NK-92 treated with Interleukin-12 subunit alpha and Interleukin-12 subunit beta, amount 100 ng/mL, for 24 hours (cell line): ENCODE data around the gene CREM.

ENCODE experiments used
- DNase-seq: peaks from one replicate; lab custom pipeline; 2025; lab: John Stamatoyannopoulos, UW

Gene CREM

GRCh38 chr10:35136263-35136815 is 9.7 kb downstream of the CREM start:
- DNase-seq, result no peak

GRCh38 chr10:35140126-35140525 is 13.5 kb downstream of the CREM start:
- no peak for DNase-seq

- DNase-seq, result no peak
Observed at GRCh38 chr10:35140727-35141126, 14.1 kb downstream of the CREM start.

- DNase-seq, result no peak
Observed at GRCh38 chr10:35150308-35150707, 23.7 kb downstream of the CREM start.

GRCh38 chr10:35152992-35153391 is 26.3 kb downstream of the CREM start:
- no peak for DNase-seq

GRCh38 chr10:35153716-35154115 is 27.1 kb downstream of the CREM start:
- DNase-seq, result no peak

GRCh38 chr10:35160743-35161142 is 34.1 kb downstream of the CREM start:
- DNase-seq, result no peak

GRCh38 chr10:35161906-35162305 is 35.3 kb downstream of the CREM start:
- no peak for DNase-seq

GRCh38 chr10:35165136-35165535 is 38.5 kb downstream of the CREM start:
- no peak for DNase-seq

- no peak for DNase-seq
Observed at GRCh38 chr10:35165811-35166210, 39.2 kb downstream of the CREM start.

GRCh38 chr10:35166607-35167006 is 40.0 kb downstream of the CREM start:
- no peak for DNase-seq

- no peak for DNase-seq
Observed at GRCh38 chr10:35167342-35167741, 40.7 kb downstream of the CREM start.

GRCh38 chr10:35172146-35172545 is 45.5 kb downstream of the CREM start:
- DNase-seq, result no peak

- no peak for DNase-seq
Observed at GRCh38 chr10:35172574-35172973, 45.9 kb downstream of the CREM start.

- no peak for DNase-seq
Observed at GRCh38 chr10:35178331-35178730, 51.7 kb downstream of the CREM start.

- no peak for DNase-seq
Observed at GRCh38 chr10:35182631-35183510, 56.2 kb downstream of the CREM start.

- DNase-seq, result no peak
Observed at GRCh38 chr10:35184527-35185171, 58.0 kb downstream of the CREM start.

GRCh38 chr10:35185260-35186034 is 58.8 kb downstream of the CREM start:
- no peak for DNase-seq

- no peak for DNase-seq
Observed at GRCh38 chr10:35188954-35189353, 62.3 kb downstream of the CREM start.

GRCh38 chr10:35191523-35191922 is 64.9 kb downstream of the CREM start:
- DNase-seq, result no peak

- DNase-seq, result no peak
Observed at GRCh38 chr10:35192645-35193249, 66.1 kb downstream of the CREM start.

- no peak for DNase-seq
Observed at GRCh38 chr10:35194471-35194870, 67.8 kb downstream of the CREM start.
